Liver (tissue), 9 donors: Measurements from ENCODE around the gene CLDN5. TPM values are rescaled to one million over a fixed set of nuclear protein-coding genes. Genes with fewer than 3 reads are reported as not detected.

ENCODE experiments used
- DNase-seq: peaks from one replicate; pipeline ENCODE4 v3.0.0-alpha.2; 2017; ENCODE audit warnings: low spot score
- H3K27ac ChIP-seq, 2 donors: one replicate each; pipeline ENCODE4 v1.7.0; 2013; ENCODE audit warnings: inconsistent platforms in 2 of 2, low read length in 2 of 2, control low read depth in 1 of 2, low read depth in 1 of 2, mild to moderate bottlenecking in 1 of 2
- H3K27me3 ChIP-seq, 4 donors: one replicate each; pipeline versions ENCODE4 v1.6.1 to v1.7.0; 2013; ENCODE audit warnings: low read length in 3 of 4, inconsistent platforms in 1 of 4, mild to moderate bottlenecking in 1 of 4, moderate library complexity in 1 of 4; ENCODE audit not compliant: control insufficient read depth in 4 of 4, insufficient read depth in 4 of 4
- H3K36me3 ChIP-seq, 4 donors: one replicate each; pipeline versions ENCODE4 v1.6.1 to v1.7.0; 2013; ENCODE audit warnings: low read length in 3 of 4, mild to moderate bottlenecking in 3 of 4, low read depth in 1 of 4, moderate library complexity in 1 of 4; ENCODE audit not compliant: control insufficient read depth in 4 of 4, insufficient read depth in 3 of 4
- H3K4me1 ChIP-seq, 4 donors: one replicate each; pipeline versions ENCODE4 v1.6.1 to v1.7.0; 2013; ENCODE audit warnings: low read length in 3 of 4, mild to moderate bottlenecking in 3 of 4, moderate library complexity in 1 of 4; ENCODE audit not compliant: control insufficient read depth in 4 of 4, insufficient read depth in 4 of 4
- H3K4me3 ChIP-seq, 3 donors: one replicate each; pipeline versions ENCODE4 v1.6.1 to v1.7.0; 2013; ENCODE audit warnings: low read length in 3 of 3, control low read depth in 1 of 3, low read depth in 1 of 3, mild to moderate bottlenecking in 1 of 3
- H3K9ac ChIP-seq, 2 donors: one replicate each; pipeline ENCODE4 v1.7.0; 2013; ENCODE audit warnings: low read length in 2 of 2, mild to moderate bottlenecking in 2 of 2, moderate library complexity in 2 of 2, control low read depth in 1 of 2, low read depth in 1 of 2
- H3K9me3 ChIP-seq, 4 donors: one replicate each; pipeline versions ENCODE4 v1.6.1 to v1.7.0; 2013; ENCODE audit warnings: low read length in 3 of 4; ENCODE audit not compliant: control insufficient read depth in 4 of 4
- ATF3 ChIP-seq: IDR thresholded peaks from 2 replicates; pipeline ENCODE4 v1.6.1; 2016; ENCODE audit warnings: antibody characterized with exemption
- CTCF ChIP-seq: fragments of 150-350 bp; IDR thresholded peaks from 2 replicates; pipeline ENCODE4 v1.5.1; 2017; ENCODE audit warnings: improper control_type of control experiment, low read depth, low read length; ENCODE audit not compliant: missing input control
- EGR1 ChIP-seq, 2 donors: IDR thresholded peaks; 2 replicates each; pipeline ENCODE4 v1.6.1; 2016 to 2018; ENCODE audit warnings: antibody characterized with exemption in 2 of 2, low read depth in 2 of 2
- FOXA1 ChIP-seq: IDR thresholded peaks from 2 replicates; pipeline ENCODE4 v1.6.1; 2016; ENCODE audit warnings: antibody characterized with exemption
- FOXA2 ChIP-seq: IDR thresholded peaks from 2 replicates; pipeline ENCODE4 v1.6.1; 2016; ENCODE audit warnings: antibody characterized with exemption
- HNF4A ChIP-seq, 2 donors: conservative IDR thresholded peaks; 2 replicates each; pipeline ENCODE4 v1.6.1; 2016; ENCODE audit warnings: antibody characterized with exemption in 2 of 2, mild to moderate bottlenecking in 2 of 2
- HNF4G ChIP-seq: IDR thresholded peaks from 2 replicates; pipeline ENCODE4 v1.6.1; 2016; ENCODE audit warnings: antibody characterized with exemption
- JUND ChIP-seq, 2 donors: IDR thresholded peaks; 2 replicates each; pipeline ENCODE4 v1.6.1; 2016; ENCODE audit warnings: antibody characterized with exemption in 2 of 2
- MAX ChIP-seq: IDR thresholded peaks from 2 replicates; pipeline ENCODE4 v1.6.1; 2016; ENCODE audit warnings: antibody characterized with exemption
- NR2F2 ChIP-seq: IDR thresholded peaks from 2 replicates; pipeline ENCODE4 v1.6.1; 2016; ENCODE audit warnings: antibody characterized with exemption
- RAD21 ChIP-seq, 2 donors: IDR thresholded peaks; 2 replicates each; pipeline ENCODE4 v1.6.1; 2016; ENCODE audit warnings: antibody characterized with exemption in 2 of 2, mild to moderate bottlenecking in 2 of 2
- REST ChIP-seq: IDR thresholded peaks from 2 replicates; pipeline ENCODE4 v1.6.1; 2016; ENCODE audit warnings: antibody characterized with exemption, mild to moderate bottlenecking
- SP1 ChIP-seq: IDR thresholded peaks from 2 replicates; pipeline ENCODE4 v1.6.1; 2018; ENCODE audit warnings: antibody characterized with exemption, mild to moderate bottlenecking
- TAF1 ChIP-seq: conservative IDR thresholded peaks from 2 replicates; pipeline ENCODE4 v1.6.1; 2016; ENCODE audit warnings: antibody characterized with exemption, mild to moderate bottlenecking
- ZBTB33 ChIP-seq: IDR thresholded peaks from 2 replicates; pipeline ENCODE4 v1.6.1; 2016; ENCODE audit warnings: antibody characterized with exemption
- WGBS: extraction: QIAGEN DNeasy Blood & Tissue Kit; methylation state at CpG from one replicate; pipeline ENCODE4 v1.1.7; 2013; 5-methylcytosine and 5-hydroxymethylcytosine counted together
- polyA plus RNA-seq, 2 donors: library from polyadenylated mRNA; stranded (reverse) in 1 of 2; unstranded in 1 of 2; fragments of 200-250 nt in 1 of 2; fragments of >200 nt in 1 of 2; fragmentation: Nextera tagmentation in 1 of 2; extraction: Ambion mirVana in 1 of 2; gene quantifications; one replicate each; pipeline versions ENCODE4 v1.2.1 to v1.2.3, GENCODE V29; 2013 to 2015
- total RNA-seq, 2 donors: library from RNA; depleted of rRNA; stranded (reverse); fragments of >200 nt; gene quantifications; one replicate each; pipeline ENCODE4 v1.2.3, GENCODE V29; 2014
- donor health status: healthy.
- donor health status: healthy.
- donor health status: healthy.
- donor health status: healthy.
- donor health status: healthy.

Gene CLDN5
- total and polyA plus RNA-seq, 4 donors: 15.6 to 31.5 (median 22.4) TPM

GRCh38 chr22:19510919-19511341 lies 13.3 kb downstream of the CLDN5 start (continued):
- TF ChIP-seq CTCF (no peak), HNF4G (no peak)

GRCh38 chr22:19509923-19510322 lies 14.3 kb downstream of the CLDN5 start:
- Histone ChIP-seq H3K36me3 (no peaks in the 10 kb centered on the region), H3K27ac (no peak overlapping the region), H3K9me3 (no peaks in the 10 kb centered on the region), H3K9ac (no peak overlapping the region), H3K4me3 (no peak overlapping the region), H3K4me1 (no peaks in the 10 kb centered on the region), H3K27me3 (no peaks in the 10 kb centered on the region)
- TF ChIP-seq MAX (no peak), NR2F2 (no peak), TAF1 (no peak), FOXA2 (no peak), JUND (IDR thresholded peaks at IDR 0.05) (no peak), SP1 (no peak), ATF3 (no peak), CTCF (no peak), FOXA1 (no peak), REST (no peak), ZBTB33 (no peak), HNF4A (conservative IDR thresholded peaks at IDR 0.05) (no peak), EGR1 (IDR thresholded peaks at IDR 0.05; ENCODE audit: low read depth in 2 of 2) (no peak), HNF4G (no peak), RAD21 (IDR thresholded peaks at IDR 0.05) (no peak)
- WGBS: 97% methylated on average over 2 of the region's 2 CpGs
- no peak for DNase-seq
